GM12874 (cell line): ENCODE measurements around the gene OR3A1.

Experiments
- TF ChIP-seq, protein P1 (sequence below): IDR thresholded peaks from 2 replicates; pipeline ENCODE4 v1.5.1; 2011; ENCODE audit warnings: low read depth, mild to moderate bottlenecking, control low read depth, low read length, moderate library complexity; ENCODE audit not compliant: insufficient read depth

OR3A1 gene, protein sequence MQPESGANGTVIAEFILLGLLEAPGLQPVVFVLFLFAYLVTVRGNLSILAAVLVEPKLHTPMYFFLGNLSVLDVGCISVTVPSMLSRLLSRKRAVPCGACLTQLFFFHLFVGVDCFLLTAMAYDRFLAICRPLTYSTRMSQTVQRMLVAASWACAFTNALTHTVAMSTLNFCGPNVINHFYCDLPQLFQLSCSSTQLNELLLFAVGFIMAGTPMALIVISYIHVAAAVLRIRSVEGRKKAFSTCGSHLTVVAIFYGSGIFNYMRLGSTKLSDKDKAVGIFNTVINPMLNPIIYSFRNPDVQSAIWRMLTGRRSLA

DNA sequence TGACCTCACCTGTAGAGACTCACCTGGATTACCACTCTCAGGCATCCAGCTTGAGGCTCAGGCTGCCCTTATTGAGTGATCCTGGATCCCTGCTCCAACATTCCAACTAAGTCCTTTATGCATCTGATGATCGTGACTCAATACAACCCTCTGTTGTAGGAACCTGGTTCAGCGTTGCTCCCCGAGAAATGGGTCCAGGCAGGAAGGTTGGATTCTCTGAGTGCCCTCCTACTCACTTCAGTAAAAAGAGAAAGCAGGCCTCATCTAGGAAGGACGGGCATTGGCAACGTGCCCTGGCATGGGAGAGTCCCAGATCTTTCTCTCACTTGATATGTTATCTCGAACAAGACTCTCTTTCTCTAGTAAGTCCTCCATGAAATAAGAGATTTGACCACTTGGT lies at the start of gene OR3A1:
Gene OR3A1 (minus strand): TSS at position 101 of the 400 bp plus-strand sequence. CDS start 5,778 bp downstream, outside the sequence.
- TF ChIP-seq, protein P1, sequence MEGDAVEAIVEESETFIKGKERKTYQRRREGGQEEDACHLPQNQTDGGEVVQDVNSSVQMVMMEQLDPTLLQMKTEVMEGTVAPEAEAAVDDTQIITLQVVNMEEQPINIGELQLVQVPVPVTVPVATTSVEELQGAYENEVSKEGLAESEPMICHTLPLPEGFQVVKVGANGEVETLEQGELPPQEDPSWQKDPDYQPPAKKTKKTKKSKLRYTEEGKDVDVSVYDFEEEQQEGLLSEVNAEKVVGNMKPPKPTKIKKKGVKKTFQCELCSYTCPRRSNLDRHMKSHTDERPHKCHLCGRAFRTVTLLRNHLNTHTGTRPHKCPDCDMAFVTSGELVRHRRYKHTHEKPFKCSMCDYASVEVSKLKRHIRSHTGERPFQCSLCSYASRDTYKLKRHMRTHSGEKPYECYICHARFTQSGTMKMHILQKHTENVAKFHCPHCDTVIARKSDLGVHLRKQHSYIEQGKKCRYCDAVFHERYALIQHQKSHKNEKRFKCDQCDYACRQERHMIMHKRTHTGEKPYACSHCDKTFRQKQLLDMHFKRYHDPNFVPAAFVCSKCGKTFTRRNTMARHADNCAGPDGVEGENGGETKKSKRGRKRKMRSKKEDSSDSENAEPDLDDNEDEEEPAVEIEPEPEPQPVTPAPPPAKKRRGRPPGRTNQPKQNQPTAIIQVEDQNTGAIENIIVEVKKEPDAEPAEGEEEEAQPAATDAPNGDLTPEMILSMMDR = no peak

DNA sequence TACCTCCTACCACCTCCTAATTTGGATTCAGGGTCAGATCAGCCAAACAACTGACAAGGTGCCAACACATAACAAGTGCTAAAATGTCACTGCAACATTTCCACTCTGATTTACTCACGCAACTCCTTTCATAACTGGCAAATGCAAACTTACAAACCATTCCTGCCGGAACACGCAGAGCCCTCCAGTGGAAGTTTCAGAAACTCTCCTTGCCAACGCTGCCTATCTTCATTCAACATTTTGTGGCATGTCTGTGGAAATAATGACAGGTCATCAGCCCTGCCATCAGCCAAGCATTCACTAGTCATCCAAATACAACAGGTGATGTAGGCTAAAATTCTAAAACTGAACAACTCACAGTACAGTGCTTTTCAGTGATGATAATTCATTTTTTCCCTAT lies 37.7 kb upstream of the OR3A1 start:
- TF ChIP-seq, protein P1 = no peak

DNA sequence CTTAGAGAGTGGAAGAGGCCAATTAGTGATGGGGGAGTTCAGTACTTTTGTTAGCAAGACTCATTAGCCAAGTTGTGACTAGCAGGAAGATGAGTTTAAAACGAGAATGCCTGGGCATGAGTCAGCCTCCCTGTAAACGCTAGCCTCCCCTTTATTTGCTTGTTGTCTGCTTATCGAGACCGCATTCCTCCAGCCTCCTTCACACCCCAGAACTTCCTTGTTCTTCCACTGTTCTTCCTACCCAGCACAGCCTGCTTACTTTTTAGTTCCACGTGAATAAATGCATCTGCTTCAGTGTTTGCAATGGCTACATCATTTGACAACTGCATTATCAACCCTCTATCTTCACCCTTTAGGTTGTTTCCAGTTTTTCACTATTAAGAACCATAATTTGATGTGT lies 20.2 kb upstream of the OR3A1 start:
- TF ChIP-seq, protein P1 = no peak

DNA sequence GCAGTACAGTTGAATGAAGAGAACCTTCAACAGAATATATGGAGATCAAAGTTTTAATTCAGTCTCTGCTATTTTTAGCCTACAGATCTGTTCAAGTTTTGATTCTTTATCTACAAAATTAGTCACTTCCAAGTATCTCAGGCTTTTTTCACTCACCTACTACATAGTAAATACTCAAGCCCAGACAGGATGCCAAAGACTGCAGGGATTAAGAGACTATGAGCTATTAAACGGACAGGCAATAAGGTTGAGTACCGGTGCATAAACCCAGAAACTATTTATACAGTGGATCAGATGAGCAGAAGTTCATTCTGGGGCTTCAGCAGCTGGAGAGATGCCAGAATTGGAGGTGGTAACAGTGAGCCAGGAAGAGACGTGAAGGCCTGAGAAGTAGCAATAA lies 18.7 kb upstream of the OR3A1 start:
- TF ChIP-seq, protein P1 = no peak

DNA sequence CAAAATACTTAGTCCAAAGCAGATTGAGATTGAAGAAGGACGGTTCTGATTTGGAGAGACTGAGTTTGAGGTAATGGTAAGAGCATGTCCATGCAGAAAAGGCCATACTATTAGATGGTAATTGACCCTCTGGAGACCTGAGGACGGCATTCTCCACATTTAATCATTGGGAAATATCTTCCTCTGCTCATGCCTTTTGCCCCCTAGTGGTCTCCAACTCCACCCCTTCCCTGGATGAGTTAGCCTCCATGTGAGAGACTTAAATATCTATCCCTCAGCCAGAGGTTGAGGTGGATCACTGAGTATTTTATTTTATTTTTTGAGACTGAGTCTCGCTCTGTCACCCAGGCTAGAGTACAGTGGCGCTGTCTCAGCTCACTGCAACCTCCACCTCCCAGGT lies 10.4 kb upstream of the OR3A1 start:
- TF ChIP-seq, protein P1 = no peak

DNA sequence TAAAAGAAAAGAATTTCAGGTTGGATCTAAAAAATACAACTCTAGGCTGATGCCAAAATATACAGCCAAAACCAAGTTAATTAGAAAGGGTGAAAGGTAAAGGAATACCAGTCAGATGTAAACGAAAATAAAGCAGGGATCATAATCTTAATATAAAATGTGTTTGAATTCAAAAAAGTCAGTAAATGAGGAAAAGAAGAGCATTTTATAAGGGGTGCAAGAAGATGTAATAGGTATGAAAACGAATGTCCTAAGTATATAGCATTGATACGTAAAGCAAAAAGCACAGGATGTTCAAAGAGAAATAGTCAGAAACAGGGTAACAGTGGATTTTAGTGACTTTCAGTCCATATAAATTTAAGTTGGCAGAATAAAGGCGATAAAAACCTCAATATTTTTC lies 2.5 kb downstream of the OR3A1 start:
- TF ChIP-seq, protein P1 = no peak

DNA sequence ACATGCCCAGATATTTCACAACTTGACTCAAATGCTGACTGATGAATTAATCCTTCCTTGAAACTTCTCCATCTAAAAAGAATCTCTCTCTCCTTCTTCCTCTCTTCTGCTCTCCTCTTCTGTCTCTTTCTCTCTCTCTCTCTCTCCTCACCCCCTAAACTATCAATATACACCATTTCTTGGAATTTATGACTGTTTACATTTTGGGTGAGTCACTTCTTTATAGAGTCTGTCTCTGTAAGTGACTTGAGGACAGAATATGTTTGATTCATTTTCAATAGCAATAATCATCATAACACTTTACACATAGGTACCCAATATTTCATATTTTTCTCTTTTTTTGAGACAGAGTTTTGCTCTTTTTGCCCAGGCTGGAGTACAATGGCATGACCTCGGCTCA lies 15.3 kb downstream of the OR3A1 start:
- TF ChIP-seq, protein P1 = no peak
